GM10266 (cell line): ENCODE data around the gene COPS4.

Experiments used
- DNase-seq: peaks from one replicate; pipeline ENCODE4 v3.0.0; 2012; ENCODE audit errors: extremely low spot score
- CTCF ChIP-seq: IDR thresholded peaks from 2 replicates; pipeline ENCODE4 v1.5.1; 2012; ENCODE audit warnings: mild to moderate bottlenecking, low read depth; ENCODE audit not compliant: control insufficient read depth, insufficient read depth; ENCODE audit errors: missing control alignments

Gene COPS4

GRCh38 chr4:83115656-83116285 lies 80.8 kb downstream of the COPS4 start:
- no peak for DNase-seq
- no peak for TF ChIP-seq CTCF

GRCh38 chr4:83118869-83119268 lies 83.9 kb downstream of the COPS4 start:
- DNase-seq, result no peak
- TF ChIP-seq CTCF, result no peak

GRCh38 chr4:83121246-83121645 lies 86.3 kb downstream of the COPS4 start:
- TF ChIP-seq CTCF, result no peak
- no peak for DNase-seq

GRCh38 chr4:83124111-83124780 lies 89.3 kb downstream of the COPS4 start:
- no peak for TF ChIP-seq CTCF
- no peak for DNase-seq
